ENCODE data around the gene OCA2.
"Not testable (repeated sequence)": the region's sequence is repeated elsewhere in the genome, so short reads cannot be mapped to it uniquely, and the experiment has no call there.

OCA2 gene

DNA sequence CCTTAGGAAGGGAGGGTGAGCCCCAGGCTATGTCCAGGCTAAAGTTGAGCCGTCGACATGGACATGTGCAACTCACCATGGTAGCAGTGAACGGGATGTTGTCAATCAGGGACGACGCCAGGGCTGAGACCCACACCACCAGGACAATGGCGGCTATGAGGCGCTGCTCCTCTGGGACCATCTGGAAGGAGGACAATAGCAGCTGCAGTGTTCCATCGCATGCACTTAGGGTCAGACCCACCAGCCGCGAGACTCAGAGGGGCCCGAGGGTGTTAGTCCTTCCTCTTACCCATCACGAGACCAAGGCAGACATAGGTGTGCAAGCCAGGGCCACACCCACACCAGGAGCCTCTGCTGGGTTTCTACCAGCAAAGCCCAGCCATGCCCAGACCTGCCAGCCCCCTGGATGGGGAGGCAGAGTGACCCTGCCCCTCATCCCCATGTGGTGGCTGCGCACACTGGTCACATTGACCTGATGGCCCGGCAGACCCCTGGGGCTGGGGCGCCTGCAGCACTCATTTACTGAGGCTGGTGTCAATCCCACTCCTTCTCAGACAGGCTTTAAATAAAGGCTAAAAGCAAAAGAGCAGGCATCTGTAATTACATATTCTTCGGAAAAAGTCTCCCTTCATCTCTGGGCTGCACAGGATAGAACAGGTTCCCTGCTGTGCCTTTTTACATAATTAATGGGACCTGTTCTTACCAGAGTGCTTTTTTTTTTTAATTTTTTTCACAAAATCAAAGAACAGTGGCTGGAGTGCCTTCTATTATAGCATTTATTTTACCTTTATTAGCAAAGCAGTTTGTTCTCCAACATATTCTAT, 227.8 kb downstream of the OCA2 start:
- DNase-seq (ENCODE audit: low read depth in 2 of 2), result no peak

DNA sequence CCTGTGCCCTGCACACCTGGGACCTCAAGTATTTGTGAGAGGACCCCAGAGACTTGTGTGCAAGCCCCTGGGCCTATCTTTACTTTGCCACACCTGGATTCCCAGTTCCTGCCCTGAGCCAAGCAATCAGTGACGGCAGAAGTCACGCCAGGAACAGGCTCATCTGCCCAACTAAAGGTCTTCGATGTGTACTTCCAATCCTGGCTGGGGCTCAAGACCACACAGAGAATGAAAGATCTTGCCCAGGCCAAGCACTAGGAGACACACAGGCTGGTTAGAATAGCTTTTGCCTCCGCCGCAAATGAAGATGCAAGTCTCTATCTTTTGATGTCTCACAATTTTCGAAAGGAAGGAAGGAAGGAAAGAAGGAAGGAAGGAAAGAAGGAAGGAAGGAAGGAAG, 228.8 kb downstream of the OCA2 start:
- DNase-seq (ENCODE audit: low read depth in 2 of 2), result no peak

DNA sequence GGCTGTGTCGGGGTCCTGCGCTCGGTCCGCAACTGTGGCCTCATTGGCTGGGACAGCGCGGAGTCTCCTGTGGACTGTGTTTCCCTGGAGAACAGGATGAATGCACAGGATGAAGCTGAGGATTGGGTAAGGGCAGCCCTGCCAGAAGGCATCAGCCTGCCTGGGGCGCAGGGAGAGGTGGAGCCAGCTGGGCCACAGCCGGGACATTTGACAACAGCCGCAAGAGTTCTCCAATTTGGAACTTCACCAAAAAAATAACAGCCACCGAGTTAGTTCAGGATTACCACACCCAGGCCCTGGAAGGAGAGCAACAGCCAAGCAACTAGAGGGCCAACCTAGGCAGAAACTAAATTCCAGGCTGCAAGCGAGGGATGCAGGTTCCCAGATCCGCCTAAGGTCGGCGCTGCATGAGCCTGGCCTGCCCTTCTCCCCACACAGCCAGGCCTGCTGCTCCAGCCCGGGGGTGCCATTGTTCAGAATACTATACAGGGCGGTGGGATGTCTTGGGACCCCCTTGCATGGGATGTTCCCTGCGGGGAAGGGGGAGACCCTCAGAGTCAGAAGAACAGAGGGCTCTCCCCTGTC, 229.3 kb downstream of the OCA2 start:
- no peak for DNase-seq (ENCODE audit: low read depth in 2 of 2)

DNA sequence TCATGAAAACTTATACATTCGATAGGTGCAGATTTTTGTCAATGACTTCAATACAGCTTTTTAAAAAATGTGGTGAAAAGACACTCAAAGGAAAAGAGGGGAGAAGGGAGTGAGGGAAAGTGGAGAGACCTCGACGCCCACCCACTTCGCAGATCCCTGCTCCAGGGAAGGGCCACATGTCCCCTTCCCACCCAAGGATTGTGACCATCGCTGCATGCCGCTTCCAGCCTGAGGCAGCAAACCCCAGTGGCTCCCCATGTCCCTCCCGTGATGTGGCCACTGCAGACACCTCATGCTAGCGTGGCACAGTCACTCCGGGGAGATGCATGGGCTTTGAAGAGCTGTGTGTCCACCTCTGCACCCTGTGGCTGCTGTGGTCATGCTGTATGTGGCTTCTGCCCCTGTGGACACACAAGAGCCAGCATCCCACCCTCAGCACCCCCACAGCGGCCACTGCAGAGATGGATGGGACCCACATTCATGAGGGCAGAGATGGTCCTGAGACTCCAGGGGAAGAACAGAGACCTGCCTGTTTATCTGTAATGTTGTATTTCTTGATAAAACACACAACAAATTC, 230.2 kb downstream of the OCA2 start:
- DNase-seq (ENCODE audit: low read depth in 2 of 2), result no peak

DNA sequence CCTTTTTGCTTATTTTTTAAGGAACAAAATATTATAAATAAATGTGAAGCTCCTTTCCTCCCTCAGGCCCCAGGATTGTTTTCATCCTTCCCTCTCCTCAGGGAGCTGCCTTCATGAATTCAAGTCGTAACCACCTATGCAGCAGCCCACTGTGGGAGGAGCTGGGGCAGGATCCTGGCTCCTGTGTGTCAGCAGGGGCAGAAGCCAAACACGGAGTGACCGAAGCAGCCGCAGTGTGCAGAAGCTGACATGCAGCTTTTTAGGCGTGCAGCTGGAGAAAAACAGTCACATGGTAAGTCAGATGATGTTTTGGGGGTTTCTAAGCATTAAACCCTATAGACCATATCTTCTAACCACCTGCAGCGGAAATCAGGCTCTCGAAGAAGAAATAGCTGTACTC, 231.3 kb downstream of the OCA2 start:
- DNase-seq (ENCODE audit: low read depth in 2 of 2), result no peak

DNA sequence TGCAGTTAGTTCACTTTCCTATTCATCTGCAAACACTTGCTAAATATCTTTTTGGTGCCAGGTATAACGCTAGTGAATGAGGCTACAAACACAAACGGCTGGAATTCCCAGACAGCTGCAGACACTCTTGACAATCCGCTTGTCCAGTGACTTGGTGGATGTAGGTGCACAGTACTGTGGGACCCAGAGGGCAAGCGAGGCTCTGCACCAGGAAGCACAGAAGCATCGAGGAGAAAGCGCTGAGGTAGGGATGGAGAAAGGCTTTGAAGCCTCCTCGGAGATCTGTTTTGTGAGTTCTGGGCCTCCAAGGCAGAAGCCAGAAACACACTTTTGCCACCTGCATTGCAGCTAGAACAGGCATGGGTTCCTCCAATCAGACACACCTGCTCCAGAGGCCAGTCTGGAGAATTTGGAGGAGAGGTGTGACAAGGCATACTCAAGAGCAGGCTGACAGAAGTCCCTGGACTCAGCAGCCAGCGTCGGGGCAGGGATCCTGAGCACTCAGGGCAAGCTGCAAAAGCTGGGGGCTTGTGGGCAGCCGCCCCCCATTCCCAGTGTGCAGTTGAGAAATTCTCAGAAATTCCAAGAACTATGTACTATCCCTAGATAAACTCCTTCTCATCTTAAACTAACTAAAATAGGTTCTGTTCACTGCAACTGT, 232.5 kb downstream of the OCA2 start:
- no peak for DNase-seq (ENCODE audit: low read depth in 2 of 2)

DNA sequence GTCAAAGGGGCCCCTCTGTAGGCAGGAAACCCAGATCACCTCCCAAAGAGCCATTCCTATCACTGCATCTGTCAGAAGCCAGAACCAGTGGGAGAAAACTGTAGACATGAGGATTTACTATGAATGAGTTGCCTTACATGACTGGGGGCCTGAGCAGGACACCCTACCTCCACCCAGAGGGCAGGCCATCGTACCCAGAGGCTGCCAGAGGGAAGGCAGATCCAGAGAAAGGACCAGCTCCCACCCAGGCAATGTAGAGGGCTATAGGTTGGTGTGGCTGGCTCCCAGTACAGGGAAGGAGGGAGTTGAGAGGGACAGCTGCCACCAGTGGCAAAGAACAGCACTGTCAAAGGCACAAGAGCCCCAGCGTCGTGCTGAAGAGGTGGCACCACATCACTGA, 233.2 kb downstream of the OCA2 start:
- DNase-seq (ENCODE audit: low read depth in 2 of 2), result no peak

DNA sequence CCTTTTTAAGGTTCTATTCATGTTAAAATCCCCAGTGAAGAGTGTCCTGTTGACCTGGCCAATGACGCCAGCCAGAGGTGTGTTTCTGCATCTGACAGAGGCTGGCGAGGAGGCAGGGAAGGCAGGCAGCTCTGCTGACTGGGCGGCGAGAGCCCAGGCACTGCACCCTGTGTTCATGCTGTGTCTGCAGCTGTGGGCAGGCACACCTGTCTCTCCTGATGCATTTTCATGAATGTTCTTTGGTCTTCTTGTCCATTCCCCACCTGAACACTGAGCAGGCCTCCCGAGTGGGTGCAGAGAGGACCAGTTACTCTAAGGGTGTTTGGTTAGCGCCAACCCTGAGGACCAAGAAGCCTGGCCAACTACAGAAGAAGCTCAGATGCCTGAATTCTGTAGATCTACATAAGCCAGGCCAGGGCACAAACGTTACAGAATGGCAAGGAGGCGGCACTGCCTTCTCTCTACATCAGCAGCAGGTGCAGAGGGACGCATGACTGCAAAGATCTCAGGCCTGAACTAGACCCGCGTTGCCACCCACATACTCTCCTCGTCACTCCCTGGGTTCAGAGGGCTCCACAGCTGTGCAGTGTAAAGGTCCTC, 233.7 kb downstream of the OCA2 start:
- DNase-seq (ENCODE audit: low read depth in 2 of 2), result no peak

DNA sequence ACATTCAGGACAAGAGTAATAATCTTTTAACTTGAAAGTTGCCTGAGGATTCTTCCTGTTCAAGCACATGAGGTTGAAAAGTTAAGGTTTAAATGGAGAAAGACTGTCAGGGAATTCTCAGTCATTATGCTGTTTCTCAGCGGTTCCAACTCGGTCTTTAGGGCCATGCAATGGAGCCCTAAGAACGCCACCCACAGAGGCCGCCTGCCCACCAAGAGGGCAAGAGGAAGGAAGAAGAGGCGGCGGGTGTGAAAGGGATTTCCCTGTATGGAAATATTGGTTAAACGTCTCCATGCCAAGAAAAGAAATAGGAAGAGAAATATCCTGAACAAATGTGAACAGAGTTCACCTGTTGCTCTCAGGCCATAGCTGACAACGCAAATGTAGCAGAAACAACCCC, 234.4 kb downstream of the OCA2 start:
- DNase-seq (ENCODE audit: low read depth in 2 of 2), result no peak

DNA sequence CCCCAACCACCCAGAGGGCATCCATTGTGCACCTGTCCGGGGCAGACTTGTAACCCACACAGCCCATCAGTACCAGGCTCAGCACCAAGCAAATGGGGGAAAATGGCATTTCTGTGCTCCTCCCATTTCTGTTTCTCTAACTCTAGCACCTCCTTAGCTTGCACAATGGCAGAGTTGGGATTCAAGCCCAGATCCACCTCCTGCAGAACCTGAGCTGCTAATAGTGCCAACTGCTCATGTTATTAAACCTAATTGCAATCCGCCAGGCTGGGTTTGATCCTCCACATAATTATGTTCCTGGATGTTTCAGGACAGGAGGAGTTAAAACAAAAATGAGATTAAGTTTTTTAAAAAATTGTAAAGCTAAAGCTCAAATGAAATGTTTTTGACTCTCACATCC, 235.0 kb downstream of the OCA2 start:
- DNase-seq (ENCODE audit: low read depth in 2 of 2), result no peak

DNA sequence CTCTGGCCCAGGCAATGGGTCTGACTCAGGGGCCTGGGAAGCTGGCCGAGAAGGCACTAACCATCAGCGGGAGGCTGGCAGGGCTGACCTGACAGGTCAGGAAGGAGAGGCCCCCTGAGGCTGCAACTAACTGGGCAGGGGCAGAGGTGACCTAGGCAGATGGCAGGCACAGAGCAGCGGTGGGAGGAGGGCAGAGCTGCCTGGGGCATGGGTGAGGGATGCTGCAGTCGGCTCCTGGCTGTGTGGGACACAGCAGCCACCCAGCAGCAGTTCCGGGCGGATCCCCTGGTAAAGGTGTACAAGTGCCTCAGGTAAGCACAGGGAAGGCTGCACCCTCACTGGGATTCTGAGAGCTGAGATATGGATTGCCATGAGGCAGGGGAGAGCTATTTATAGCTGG, 236.1 kb downstream of the OCA2 start:
- no peak for DNase-seq (ENCODE audit: low read depth in 2 of 2)

DNA sequence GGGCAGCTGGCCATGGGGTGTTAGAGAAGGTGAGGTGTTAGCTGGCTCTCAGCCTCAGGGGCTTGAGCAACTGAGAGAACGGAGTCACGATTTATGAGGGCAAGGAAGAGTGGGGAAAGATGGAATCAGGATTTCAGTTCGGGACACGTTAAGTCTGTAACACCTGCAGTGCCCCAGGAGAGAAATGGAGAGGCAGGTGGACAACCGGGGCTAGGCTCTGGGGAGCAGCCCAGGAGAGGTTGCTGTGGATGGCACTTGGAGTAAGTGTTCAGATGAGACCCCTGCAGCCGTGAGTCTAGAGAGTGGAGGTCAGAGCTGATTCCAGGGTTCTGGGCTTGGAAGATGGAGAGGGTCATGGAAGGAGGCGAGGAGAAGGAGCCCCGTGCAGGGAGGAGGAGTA, 237.9 kb downstream of the OCA2 start:
- DNase-seq (ENCODE audit: low read depth in 2 of 2), result no peak

DNA sequence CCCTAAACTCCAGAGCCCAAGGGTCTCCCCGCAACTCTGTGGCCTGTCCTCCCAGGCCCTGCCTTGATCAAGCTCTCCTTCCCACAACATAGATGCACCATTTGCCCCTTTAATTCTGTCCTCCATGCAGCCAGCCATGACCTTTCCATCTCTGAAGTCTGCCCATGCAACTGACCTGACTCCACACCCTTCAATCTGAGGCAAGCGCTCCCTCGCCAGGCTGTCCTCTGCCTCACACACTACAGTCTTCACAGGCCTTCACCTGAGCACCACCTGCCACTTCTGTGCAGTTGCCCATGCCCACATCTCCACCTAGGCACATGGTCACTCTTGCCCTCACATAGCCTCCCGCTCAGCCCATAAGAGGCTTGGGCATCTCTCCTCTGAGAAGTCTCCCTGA, 244.0 kb downstream of the OCA2 start:
- no peak for DNase-seq (ENCODE audit: low read depth in 2 of 2)

DNA sequence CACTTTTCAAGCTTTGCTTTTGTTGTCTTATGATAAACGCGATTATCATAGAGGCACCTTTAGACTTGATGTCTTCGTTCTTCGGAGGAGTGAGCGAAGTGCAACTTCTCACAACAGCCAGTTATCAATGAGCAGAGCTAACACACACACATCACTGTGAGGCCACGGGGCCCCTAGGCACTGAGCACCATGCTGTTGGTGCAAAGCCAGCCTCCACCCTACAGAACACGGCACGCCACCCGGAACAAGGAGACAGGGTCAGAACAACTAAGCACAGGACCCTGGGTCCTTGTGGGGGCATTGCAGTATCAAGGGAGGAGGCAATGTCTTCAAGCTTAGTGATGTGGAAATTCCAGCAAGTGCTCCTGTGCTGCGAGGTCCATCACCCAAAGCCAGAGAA, 244.5 kb downstream of the OCA2 start:
- no peak for DNase-seq (ENCODE audit: low read depth in 2 of 2)

DNA sequence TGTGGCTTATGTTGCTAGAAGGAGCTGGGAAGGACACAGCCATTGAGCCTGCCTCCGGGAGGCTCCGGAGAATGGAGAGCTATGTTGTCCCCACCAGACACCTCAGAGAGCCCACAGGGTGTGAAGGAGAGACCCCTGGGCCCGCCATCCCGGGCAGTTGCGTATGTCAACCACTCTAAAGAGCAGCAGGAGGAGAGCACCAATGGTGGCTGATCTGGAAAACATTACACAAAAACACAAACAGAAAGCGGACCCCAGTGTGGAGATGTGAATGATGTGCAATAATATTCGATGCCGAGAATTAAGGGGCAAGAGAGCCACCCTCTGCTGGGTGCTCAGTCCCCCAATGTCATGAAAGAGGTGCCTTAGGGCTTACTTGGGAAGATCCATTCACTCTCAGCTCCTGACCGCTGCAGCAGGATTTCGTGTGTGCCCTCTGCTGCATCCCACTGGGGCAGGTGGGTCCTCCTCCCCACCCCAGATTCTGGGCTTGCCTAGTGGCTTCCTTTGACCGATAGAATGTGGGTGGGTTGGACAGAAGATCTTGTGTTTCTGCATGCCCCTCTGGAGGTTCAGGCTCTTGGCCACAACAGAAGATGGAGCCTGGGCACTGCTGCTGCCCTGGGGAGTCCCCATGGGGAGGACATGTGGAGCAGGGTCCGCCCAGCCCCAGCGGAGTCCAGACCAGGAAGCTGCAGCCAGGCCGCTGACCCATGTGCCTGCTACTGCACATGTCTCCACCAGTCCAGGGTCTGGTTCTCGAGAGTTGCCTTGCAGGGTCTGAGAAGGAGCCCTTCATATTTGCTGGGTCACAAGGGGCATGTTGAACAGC, 245.3 kb downstream of the OCA2 start:
- no peak for DNase-seq (ENCODE audit: low read depth in 2 of 2)

DNA sequence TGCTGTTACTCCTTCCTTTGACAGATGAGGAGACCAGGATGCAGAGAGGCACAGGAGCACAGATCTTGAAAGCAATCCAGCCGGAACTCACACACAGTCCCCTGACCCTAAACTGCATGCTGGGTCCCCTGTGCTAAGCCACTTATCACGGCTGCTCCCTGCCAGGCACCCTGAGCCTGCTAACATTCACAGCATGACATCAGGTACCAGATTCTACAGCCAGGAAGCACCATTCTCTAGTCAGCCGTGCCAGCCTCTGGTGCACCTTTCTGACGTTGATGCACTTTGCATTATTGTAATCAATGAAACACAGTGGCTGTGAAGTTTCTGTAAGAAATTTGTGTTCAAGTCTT, 247.3 kb downstream of the OCA2 start:
- no peak for DNase-seq (ENCODE audit: low read depth in 2 of 2)

DNA sequence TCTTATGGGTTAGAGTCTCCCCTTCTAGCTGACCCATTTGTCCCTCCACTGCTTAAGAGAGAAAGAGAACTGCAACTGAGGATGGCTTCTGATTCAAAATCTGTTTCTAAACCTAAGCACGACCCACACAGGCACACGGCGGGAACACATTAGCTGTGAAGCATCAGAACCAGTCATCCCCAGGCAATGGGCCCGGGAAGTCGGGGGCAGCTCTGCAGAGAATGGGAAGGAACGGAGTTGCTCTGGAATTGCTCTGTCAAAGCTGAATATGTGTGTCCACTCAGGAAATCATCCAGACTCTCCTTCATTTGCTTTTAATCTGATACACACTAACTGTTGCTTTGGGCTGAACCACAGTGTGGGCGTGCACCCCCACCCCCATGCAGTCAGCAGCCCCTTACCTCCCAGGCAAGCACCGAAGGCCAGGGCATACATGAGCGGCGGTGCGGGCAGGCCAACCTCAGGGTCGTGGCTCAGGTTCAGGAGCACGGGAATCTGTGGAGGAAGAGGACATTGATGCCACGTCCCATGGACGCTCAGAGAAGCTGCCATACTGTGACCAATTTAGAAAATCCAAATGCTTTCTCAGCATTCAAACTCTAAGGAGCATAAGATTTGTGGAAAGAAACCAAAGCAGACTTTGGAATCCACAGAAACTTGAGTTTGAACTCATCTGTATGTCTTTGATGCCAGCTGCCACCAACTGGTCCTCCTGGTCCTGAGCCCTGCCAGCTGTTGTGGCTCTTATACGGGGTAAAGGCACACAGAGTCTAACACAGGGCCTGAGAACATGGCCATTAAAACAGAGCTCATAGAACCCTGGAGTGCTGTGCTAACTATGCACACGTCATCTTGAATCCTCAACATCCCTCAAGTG, 247.9 kb downstream of the OCA2 start:
- no peak for DNase-seq (ENCODE audit: low read depth in 2 of 2)

DNA sequence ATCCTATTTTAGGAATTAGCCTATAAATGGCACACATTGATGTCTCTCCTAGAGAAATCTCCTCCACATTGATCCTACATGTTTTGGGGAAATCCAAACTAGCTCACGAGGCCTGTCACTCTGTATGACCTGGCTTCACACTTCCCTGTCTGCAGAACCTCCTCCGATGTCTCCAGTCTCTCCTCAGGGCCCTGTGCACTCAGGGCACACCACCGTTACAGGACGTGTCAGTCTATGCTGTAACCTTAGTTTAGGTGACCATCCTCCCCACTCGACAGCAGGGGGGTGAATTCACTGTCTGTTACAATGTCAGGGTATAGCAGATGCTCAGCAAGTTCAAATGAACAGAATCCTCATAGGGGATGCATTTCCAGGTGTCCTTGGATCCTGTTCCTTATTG, 249.1 kb downstream of the OCA2 start:
- DNase-seq (ENCODE audit: low read depth in 2 of 2), result no peak

DNA sequence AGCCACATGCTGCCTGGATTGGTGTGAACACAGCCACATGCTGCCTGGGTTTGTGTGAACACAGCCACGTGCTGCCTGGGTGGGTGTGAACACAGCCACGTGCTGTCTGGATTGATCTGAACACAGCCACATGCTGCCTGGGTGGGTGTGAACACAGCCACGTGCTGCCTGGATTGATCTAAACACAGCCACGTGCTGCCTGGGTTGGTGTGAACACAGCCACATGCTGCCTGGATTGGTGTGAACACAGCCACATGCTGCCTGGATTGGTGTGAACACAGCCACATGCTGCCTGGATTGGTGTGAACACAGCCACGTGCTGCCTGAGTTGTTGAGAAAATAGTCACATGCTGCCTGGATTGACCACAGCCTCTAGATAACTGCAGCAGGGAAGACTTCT, 250.2 kb downstream of the OCA2 start:
- not testable (repeated sequence) for DNase-seq (ENCODE audit: low read depth in 2 of 2)
